Measurements from ENCODE around the gene SPPL2C. TPM values are rescaled to one million over a fixed set of nuclear protein-coding genes. Genes with fewer than 3 reads are reported as not detected.

The SPPL2C gene
- polyA plus RNA-seq, 1 donor from 2014 or later = not detected

GRCh38 chr17:45819632-45820031 is 25.0 kb upstream of the SPPL2C start:
- H3K4me3 ChIP-seq (ENCODE audit: low read length) = no peak overlapping the region
- H3K79me2 ChIP-seq (replicated peaks; ENCODE audit: insufficient read depth, low read length) = no peaks in the 10 kb centered on the region
- no peak overlapping the region for H3K9ac ChIP-seq (ENCODE audit: low read length)
- H3K36me3 ChIP-seq (ENCODE audit: insufficient read depth, low read length) = no peaks in the 10 kb centered on the region
- no peaks in the 10 kb centered on the region for H4K20me1 ChIP-seq (ENCODE audit: insufficient read depth)
- H3K9me2 ChIP-seq (ENCODE audit: insufficient read depth, low read length) = no peaks in the 10 kb centered on the region
- no peak overlapping the region for H3K4me2 ChIP-seq (ENCODE audit: low read length)
- no peak overlapping the region for H2AFZ ChIP-seq (ENCODE audit: low read depth, low read length)
- no peaks in the 10 kb centered on the region for H3F3A ChIP-seq (ENCODE audit: insufficient read depth, low read length, poor library complexity, severe bottlenecking)
- no peak for TF ChIP-seq TAF1 (IDR thresholded peaks at IDR 0.05; ENCODE audit: low read depth)
- TF ChIP-seq SMC3 (conservative IDR thresholded peaks at IDR 0.05; ENCODE audit: poor library complexity) = no peak
- TF ChIP-seq RAD21 (conservative IDR thresholded peaks at IDR 0.05) = no peak
- H3K27me3 ChIP-seq (ENCODE audit: insufficient read depth, low read depth, low read length) = no peaks in the 10 kb centered on the region
- H3K9me3 ChIP-seq (ENCODE audit: low read length) = no peaks in the 10 kb centered on the region
- no peak overlapping the region for H3K27ac ChIP-seq (ENCODE audit: low read length)

- Histone ChIP-seq H3K79me2 (replicated peaks; ENCODE audit: insufficient read depth, low read length) (no peaks in the 10 kb centered on the region), H2AFZ (ENCODE audit: low read depth, low read length) (no peak overlapping the region), H3K9ac (ENCODE audit: low read length) (no peak overlapping the region), H3K27me3 (ENCODE audit: insufficient read depth, low read depth, low read length) (no peaks in the 10 kb centered on the region), H3K27ac (ENCODE audit: low read length) (no peak overlapping the region), H3K4me2 (ENCODE audit: low read length) (no peak overlapping the region), H3K36me3 (ENCODE audit: insufficient read depth, low read length) (no peaks in the 10 kb centered on the region), H3K9me2 (ENCODE audit: insufficient read depth, low read length) (no peaks in the 10 kb centered on the region), H4K20me1 (ENCODE audit: insufficient read depth) (no peaks in the 10 kb centered on the region), H3K9me3 (ENCODE audit: low read length) (no peaks in the 10 kb centered on the region), H3K4me3 (ENCODE audit: low read length) (no peak overlapping the region), H3F3A (ENCODE audit: insufficient read depth, low read length, poor library complexity, severe bottlenecking) (no peaks in the 10 kb centered on the region)
- TF ChIP-seq EP300 (conservative IDR thresholded peaks at IDR 0.05; ENCODE audit: poor library complexity, severe bottlenecking) (no peak), TAF1 (IDR thresholded peaks at IDR 0.05; ENCODE audit: low read depth) (no peak), SMC3 (conservative IDR thresholded peaks at IDR 0.05; ENCODE audit: poor library complexity) (no peak), EZH2 (IDR thresholded peaks at IDR 0.05; ENCODE audit: borderline replicate concordance, insufficient read depth, low read length, poor library complexity, severe bottlenecking) (no peak), POLR2AphosphoS5 (IDR thresholded peaks at IDR 0.05) (no peak), REST (IDR thresholded peaks at IDR 0.05; ENCODE audit: borderline replicate concordance) (no peak), MXI1 (conservative IDR thresholded peaks at IDR 0.05; ENCODE audit: poor library complexity, severe bottlenecking) (no peak), RAD21 (conservative IDR thresholded peaks at IDR 0.05) (no peak), CTCF (IDR thresholded peaks at IDR 0.05; ENCODE audit: poor library complexity, severe bottlenecking) (no peak)
Observed at GRCh38 chr17:45820052-45820780, 24.5 kb upstream of the SPPL2C start.
